Measurements from ENCODE around the gene LRRN3. TPM values are rescaled to one million over a fixed set of nuclear protein-coding genes. Genes with fewer than 3 reads are reported as not detected.
A peak's percentile ranks its signal among the peaks of the same experiment; 100 is the strongest.

The LRRN3 gene
- total and polyA plus RNA-seq, 10 donors, result 0.10 to 1.7 (median 0.28) TPM; not detected in 1

DNA sequence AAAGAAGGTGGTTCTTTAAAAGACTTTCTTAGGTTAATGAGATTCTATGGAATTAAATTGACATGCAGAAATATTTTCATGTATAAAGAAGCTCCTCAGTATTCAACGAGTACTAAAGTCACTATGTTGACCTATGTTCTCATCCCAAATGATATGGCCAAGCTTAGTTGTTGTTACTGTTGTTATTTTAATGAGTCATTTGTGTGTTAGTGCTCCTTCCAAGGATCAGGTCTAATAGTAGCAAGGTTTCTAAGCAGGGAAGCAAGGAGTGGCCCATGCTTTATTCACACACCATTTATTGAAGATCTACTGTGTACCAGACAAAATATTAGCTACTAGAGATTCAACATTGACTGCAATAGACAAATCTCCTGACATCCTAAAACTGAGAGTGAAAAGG lies 41.9 kb downstream of the LRRN3 start:
- Histone ChIP-seq H3K4me1 (peaks cover 4 to 8% (median 7%) of the 10 kb centered on the region in 6 donors), H3K4me3 (no peak overlapping the region), H3K27ac (no peak overlapping the region), H3K27me3 (replicated peaks in 1 of 7) (no peaks in the 10 kb centered on the region), H3K9me3 (no peaks in the 10 kb centered on the region), H3K36me3 (no peaks in the 10 kb centered on the region)
- TF ChIP-seq POLR2A (IDR thresholded peaks at IDR 0.05) (no peak), CTCF (IDR thresholded peaks at IDR 0.05 in 8 of 11, conservative IDR thresholded peaks at IDR 0.05 in 3 of 11) (no peak), POLR2AphosphoS5 (IDR thresholded peaks at IDR 0.05) (no peak)
- intact Hi-C loops (cut with DNase I; ENCODE audit: low total_unique reads), result no loop called here
- DNase-seq, result no peak
- 81 to 100% (median 91%) methylated on average over 1 of the region's 1 CpG for WGBS, 5 donors

DNA sequence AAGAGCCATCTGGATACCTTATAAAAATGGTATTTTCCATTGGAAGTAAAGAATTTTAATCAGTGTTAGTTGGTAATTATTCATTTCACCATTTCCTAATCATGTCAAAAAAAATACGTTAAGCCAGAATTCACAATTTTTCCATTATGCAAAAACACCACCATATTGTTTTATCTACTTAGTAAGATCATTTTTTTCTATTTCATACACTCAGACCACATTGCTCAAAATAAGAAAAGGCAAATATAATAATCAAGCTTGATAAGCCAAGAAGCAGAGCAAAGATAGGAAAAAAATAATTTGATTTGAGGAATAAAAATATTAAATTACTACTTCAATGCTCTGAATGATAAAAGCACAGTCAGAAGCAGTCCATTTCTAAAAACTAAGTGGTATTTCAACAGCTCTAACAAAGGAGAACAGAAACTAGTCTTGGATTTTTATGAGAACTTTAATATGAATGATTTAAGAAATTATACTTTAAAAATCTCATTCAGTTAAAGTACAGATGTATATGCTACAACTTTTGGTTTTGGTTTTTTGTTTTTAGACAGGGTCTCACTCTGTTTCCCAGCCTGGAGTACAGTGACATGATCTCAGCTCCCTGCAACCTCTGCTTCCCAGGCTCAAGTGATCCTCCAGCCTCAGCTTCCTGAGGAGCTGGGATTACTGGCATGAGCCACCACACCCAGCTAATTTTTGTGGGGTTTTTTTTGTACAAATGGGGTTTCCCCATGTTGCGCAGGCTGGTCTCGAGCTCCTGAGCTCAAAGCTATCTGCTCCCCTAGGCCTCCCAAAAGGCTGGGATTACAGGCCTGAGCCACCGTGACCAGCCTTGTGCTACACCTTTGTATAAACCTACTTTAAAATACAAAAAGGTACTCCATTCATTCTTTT lies 46.6 kb downstream of the LRRN3 start:
- no peaks in the 10 kb centered on the region for H3K9me3 ChIP-seq
- intact Hi-C loops (cut with DNase I; ENCODE audit: low total_unique reads), result no loop called here
- DNase-seq, result peak; percentile 67
- H3K27me3 ChIP-seq (replicated peaks in 1 of 7), result no peaks in the 10 kb centered on the region
- no peaks in the 10 kb centered on the region for H3K36me3 ChIP-seq
- 23 to 35% (median 30%) methylated on average over 4 of the region's 4 CpGs for whole genome bisulfite sequencing, 5 donors
- H3K4me1 ChIP-seq, result peaks cover 13 to 22% (median 16%) of the 10 kb centered on the region in 6 donors
- H3K4me3 ChIP-seq, result peak overlapping the region in 1 of 8 donors; percentile 2
- H3K27ac ChIP-seq, result peak overlapping the region; percentile 67 to 80 (median 74)
- TF ChIP-seq CTCF (IDR thresholded peaks at IDR 0.05 in 8 of 11, conservative IDR thresholded peaks at IDR 0.05 in 3 of 11) (no peak), POLR2A (IDR thresholded peaks at IDR 0.05) (no peak), POLR2AphosphoS5 (IDR thresholded peaks at IDR 0.05) (no peak)

DNA sequence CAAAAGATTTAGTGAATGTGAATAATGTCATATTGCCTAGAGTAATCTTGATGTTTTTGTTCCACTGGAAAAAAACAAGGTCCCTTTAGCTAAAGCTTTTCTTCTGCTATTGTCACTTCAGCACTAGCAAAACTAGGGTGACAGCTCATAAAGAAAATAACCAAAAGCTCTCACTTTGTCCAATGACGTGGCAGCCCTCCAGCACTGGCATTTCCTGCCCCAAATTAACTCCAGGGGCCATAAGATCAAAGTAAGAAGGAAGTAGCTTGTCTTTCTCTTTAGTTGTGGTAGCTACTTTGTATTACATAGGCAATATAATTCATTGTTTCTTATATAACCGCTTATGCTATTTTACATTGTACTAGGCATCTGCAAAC lies 47.3 kb downstream of the LRRN3 start:
- H3K27me3 ChIP-seq (replicated peaks in 1 of 7), result no peaks in the 10 kb centered on the region
- peak overlapping the region in 1 of 8 donors; percentile 2 for H3K4me3 ChIP-seq
- TF ChIP-seq POLR2A (IDR thresholded peaks at IDR 0.05) (no peak), CTCF (IDR thresholded peaks at IDR 0.05 in 8 of 11, conservative IDR thresholded peaks at IDR 0.05 in 3 of 11) (no peak), POLR2AphosphoS5 (IDR thresholded peaks at IDR 0.05) (no peak)
- intact Hi-C loops (cut with DNase I; ENCODE audit: low total_unique reads), result no loop called here
- DNase-seq, result peak; percentile 71
- peak overlapping the region; percentile 67 to 80 (median 74) for H3K27ac ChIP-seq
- WGBS, 5 donors, result 4 to 11% (median 6%) methylated on average over 2 of the region's 2 CpGs
- no peaks in the 10 kb centered on the region for H3K36me3 ChIP-seq
- no peaks in the 10 kb centered on the region for H3K9me3 ChIP-seq
- H3K4me1 ChIP-seq, result peaks cover 13 to 22% (median 16%) of the 10 kb centered on the region in 6 donors

DNA sequence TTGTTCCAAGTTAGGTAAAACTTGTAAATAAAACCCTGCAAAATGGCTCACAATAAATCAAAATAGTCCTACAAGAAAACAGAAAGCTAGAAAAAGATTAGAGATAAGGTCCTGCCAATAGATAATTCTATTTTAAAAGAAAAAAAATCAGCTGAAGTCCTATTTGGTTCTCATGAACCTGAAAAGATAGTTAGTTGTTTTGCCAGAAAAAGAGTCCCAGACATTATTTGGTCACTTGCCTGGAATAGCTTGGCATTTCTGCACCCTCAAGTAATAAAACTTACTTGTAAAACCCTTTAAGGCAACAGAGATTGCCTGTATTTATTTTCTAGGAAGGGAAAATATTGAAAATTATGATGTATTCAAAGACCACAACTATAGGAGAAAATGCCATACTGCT lies 47.7 kb downstream of the LRRN3 start:
- no peak for TF ChIP-seq POLR2AphosphoS5 (IDR thresholded peaks at IDR 0.05)
- no peak for TF ChIP-seq CTCF (IDR thresholded peaks at IDR 0.05 in 8 of 11, conservative IDR thresholded peaks at IDR 0.05 in 3 of 11)
- no peak for TF ChIP-seq POLR2A (IDR thresholded peaks at IDR 0.05)
- H3K4me3 ChIP-seq, result no peak overlapping the region
- no peaks in the 10 kb centered on the region for H3K27me3 ChIP-seq (replicated peaks in 1 of 7)
- peak overlapping the region in 7 of 8 donors; percentile 67 to 80 (median 74) for H3K27ac ChIP-seq
- no peak for DNase-seq
- no peaks in the 10 kb centered on the region for H3K9me3 ChIP-seq
- H3K4me1 ChIP-seq, result peaks cover 13 to 22% (median 16%) of the 10 kb centered on the region in 6 donors
- intact Hi-C loops (cut with DNase I; ENCODE audit: low total_unique reads), result no loop called here
- H3K36me3 ChIP-seq, result no peaks in the 10 kb centered on the region
